Activated CD4-positive, alpha-beta memory T cell treated with anti-CD3 and anti-CD28 coated beads for 36 hours (primary cell): ENCODE results near the gene LPO. TPM values are rescaled to one million over a fixed set of nuclear protein-coding genes. Genes with fewer than 3 reads are reported as not detected.

Source experiments
- CTCF ChIA-PET: fragments of 350-600 bp; sonication (Branson Sonifier 250); formaldehyde crosslinking; loops from one replicate; lab custom pipeline; 2021; ENCODE audit warnings: antibody characterized with exemption, inconsistent platforms; lab: Charles Lee
- POLR2A ChIA-PET: fragments of 350-600 bp; sonication (Branson Sonifier 250); formaldehyde crosslinking; loops from one replicate; lab custom pipeline; 2021; ENCODE audit warnings: antibody characterized with exemption; lab: Charles Lee
- DNase-seq: peaks from one replicate; pipeline ENCODE4 v3.0.0-alpha.2; 2020
- H3K27ac Mint-ChIP-seq: one replicate; pipeline ENCODE4 v1.8.0; 2021; ENCODE audit warnings: mixed read lengths
- H3K27me3 Mint-ChIP-seq: one replicate; pipeline ENCODE4 v1.8.0; 2021; ENCODE audit warnings: mixed read lengths
- H3K36me3 Mint-ChIP-seq: one replicate; pipeline ENCODE4 v1.8.0; 2021; ENCODE audit warnings: mixed read lengths
- H3K4me1 Mint-ChIP-seq: one replicate; pipeline ENCODE4 v1.8.0; 2021; ENCODE audit warnings: low read depth, mixed read lengths
- H3K4me3 Mint-ChIP-seq: one replicate; pipeline ENCODE4 v1.8.0; 2021; ENCODE audit warnings: mild to moderate bottlenecking, mixed read lengths
- H3K9me3 Mint-ChIP-seq: one replicate; pipeline ENCODE4 v1.8.0; 2021; ENCODE audit warnings: mixed read lengths
- intact Hi-C: fragments of 100-400 bp; cut with micrococcal nuclease; formaldehyde crosslinking; loops from one replicate; pipeline ENCODE4 v1.15.1; 2023
- total RNA-seq, 2 experiments: library from RNA; stranded (reverse); gene quantifications; one replicate each; pipeline ENCODE4 v1.2.3, GENCODE V29; 2021

Gene LPO
- total RNA-seq, 2 experiments from 2014 or later: not detected

- no peaks in the 10 kb centered on the region for H3K36me3 Mint-ChIP-seq
- H3K27ac Mint-ChIP-seq: no peak overlapping the region
- peaks cover 13% of the 10 kb centered on the region for H3K4me1 Mint-ChIP-seq
- ChIA-PET CTCF (no interaction called here), POLR2A (no interaction called here)
- H3K27me3 Mint-ChIP-seq: peaks cover 32% of the 10 kb centered on the region
- no peak for DNase-seq
- intact Hi-C loops: no loop called here
- no peaks in the 10 kb centered on the region for H3K9me3 Mint-ChIP-seq
- H3K4me3 Mint-ChIP-seq: no peak overlapping the region
These were observed 8.4 kb downstream of the LPO start for GRCh38 chr17:58246781-58247180.

- no peak for DNase-seq
- H3K9me3 Mint-ChIP-seq: no peaks in the 10 kb centered on the region
- no peak overlapping the region for H3K4me3 Mint-ChIP-seq
- intact Hi-C loops: no loop called here
- no peak overlapping the region for H3K27ac Mint-ChIP-seq
- H3K36me3 Mint-ChIP-seq: no peaks in the 10 kb centered on the region
- peaks cover 28% of the 10 kb centered on the region for H3K27me3 Mint-ChIP-seq
- H3K4me1 Mint-ChIP-seq: peaks cover 13% of the 10 kb centered on the region
- ChIA-PET POLR2A (no interaction called here), CTCF (interaction anchor here (0.6 to 3.8 kb wide), 5 partner anchors 29 to 70 kb away, joined by 3 to 27 read pairs (median 4); partner anchors contain the start of gene MKS1)
These were observed 9.4 kb downstream of the LPO start for GRCh38 chr17:58247511-58248363.

GRCh38 chr17:58248955-58249269 lies 10.5 kb downstream of the LPO start:
- no peaks in the 10 kb centered on the region for H3K9me3 Mint-ChIP-seq
- H3K4me1 Mint-ChIP-seq: peaks cover 13% of the 10 kb centered on the region
- H3K27me3 Mint-ChIP-seq: peaks cover 22% of the 10 kb centered on the region
- ChIA-PET CTCF (interaction anchor here (1.1 to 3.8 kb wide), 18 partner anchors 9 to 239 kb away, joined by 3 to 27 read pairs (median 8); partner anchors contain the start of genes DYNLL2, HSF5, LPO and MKS1), POLR2A (interaction anchor here (1.5 kb wide), 1 partner anchor 30 kb away, joined by 4 read pairs; the partner anchor contains the start of gene MKS1)
- no peak overlapping the region for H3K27ac Mint-ChIP-seq
- no peak for DNase-seq
- intact Hi-C loops: no loop called here
- no peaks in the 10 kb centered on the region for H3K36me3 Mint-ChIP-seq
- no peak overlapping the region for H3K4me3 Mint-ChIP-seq

- Mint-ChIP-seq H3K27ac (no peak overlapping the region), H3K4me1 (peaks cover 13% of the 10 kb centered on the region), H3K9me3 (no peaks in the 10 kb centered on the region), H3K36me3 (no peaks in the 10 kb centered on the region), H3K4me3 (peak overlapping the region; percentile 70), H3K27me3 (peaks cover 18% of the 10 kb centered on the region)
- ChIA-PET CTCF (interaction anchor here (0.7 to 3.8 kb wide), 41 partner anchors 8 to 755 kb away, joined by 3 to 27 read pairs (median 5); partner anchors contain the start of genes DYNLL2, HSF5, LPO and MKS1), POLR2A (interaction anchor here (1.5 kb wide), 1 partner anchor 30 kb away, joined by 4 read pairs; the partner anchor contains the start of gene MKS1)
- DNase-seq: peak; percentile 83
- intact Hi-C loops: no loop called here
These were observed 11.1 kb downstream of the LPO start for GRCh38 chr17:58249270-58250133.

GRCh38 chr17:58250344-58251011 lies 12.1 kb downstream of the LPO start:
- POLR2A ChIA-PET: interaction anchor here (1.5 kb wide), 1 partner anchor 31 kb away, joined by 4 read pairs; the partner anchor contains the start of gene MKS1
- intact Hi-C loops: no loop called here

GRCh38 chr17:58252141-58252540 lies 13.8 kb downstream of the LPO start:
- Mint-ChIP-seq H3K36me3 (no peaks in the 10 kb centered on the region), H3K27me3 (peaks cover 19% of the 10 kb centered on the region), H3K4me1 (peaks cover 13% of the 10 kb centered on the region), H3K4me3 (no peak overlapping the region), H3K27ac (no peak overlapping the region), H3K9me3 (no peaks in the 10 kb centered on the region)
- DNase-seq: no peak
- intact Hi-C loops: no loop called here
- ChIA-PET CTCF (interaction anchor here (1.0 kb wide), 1 partner anchor 52 kb away, joined by 3 read pairs; no protein-coding TSS in a partner anchor), POLR2A (no interaction called here)

More at GRCh38 chr17:58250344-58251011, 12.1 kb downstream of the LPO start:
- no peak for DNase-seq
- Mint-ChIP-seq H3K9me3 (no peaks in the 10 kb centered on the region), H3K4me3 (no peak overlapping the region), H3K4me1 (peaks cover 13% of the 10 kb centered on the region), H3K27ac (no peak overlapping the region), H3K27me3 (peaks cover 19% of the 10 kb centered on the region), H3K36me3 (no peaks in the 10 kb centered on the region)
- CTCF ChIA-PET: interaction anchor here (0.7 to 3.8 kb wide), 40 partner anchors 8 to 754 kb away, joined by 3 to 27 read pairs (median 5); partner anchors contain the start of genes DYNLL2, HSF5, LPO and MKS1

GRCh38 chr17:58253082-58253481 lies 14.7 kb downstream of the LPO start:
- intact Hi-C loops: no loop called here
- peaks cover 13% of the 10 kb centered on the region for H3K4me1 Mint-ChIP-seq
- H3K9me3 Mint-ChIP-seq: no peaks in the 10 kb centered on the region
- H3K36me3 Mint-ChIP-seq: no peaks in the 10 kb centered on the region
- no peak overlapping the region for H3K27ac Mint-ChIP-seq
- H3K27me3 Mint-ChIP-seq: peaks cover 21% of the 10 kb centered on the region
- ChIA-PET CTCF (interaction anchor here (1.1 kb wide), 1 partner anchor 165 kb away, joined by 3 read pairs; the partner anchor contains the start of gene RNF43), POLR2A (no interaction called here)
- H3K4me3 Mint-ChIP-seq: no peak overlapping the region
- no peak for DNase-seq

GRCh38 chr17:58254803-58255202 lies 16.4 kb downstream of the LPO start:
- intact Hi-C loops: no loop called here
- Mint-ChIP-seq H3K4me3 (no peak overlapping the region), H3K27me3 (peaks cover 16% of the 10 kb centered on the region), H3K36me3 (no peaks in the 10 kb centered on the region), H3K27ac (no peak overlapping the region), H3K9me3 (no peaks in the 10 kb centered on the region), H3K4me1 (peaks cover 6% of the 10 kb centered on the region)
- ChIA-PET CTCF (interaction anchor here (1.7 kb wide), 1 partner anchor 50 kb away, joined by 4 read pairs; no protein-coding TSS in a partner anchor), POLR2A (no interaction called here)
- DNase-seq: no peak

GRCh38 chr17:58262149-58262548 lies 23.8 kb downstream of the LPO start:
- Mint-ChIP-seq H3K27ac (no peak overlapping the region), H3K9me3 (no peaks in the 10 kb centered on the region), H3K36me3 (no peaks in the 10 kb centered on the region), H3K4me3 (no peak overlapping the region), H3K4me1 (no peaks in the 10 kb centered on the region), H3K27me3 (peaks cover 49% of the 10 kb centered on the region)
- POLR2A ChIA-PET: no interaction called here
- intact Hi-C loops: no loop called here
- DNase-seq: no peak
- CTCF ChIA-PET: interaction anchor here (1.2 kb wide), 1 partner anchor 12 kb away, joined by 3 read pairs; no protein-coding TSS in a partner anchor

GRCh38 chr17:58263773-58264172 lies 25.4 kb downstream of the LPO start:
- no peaks in the 10 kb centered on the region for H3K36me3 Mint-ChIP-seq

GRCh38 chr17:58264407-58265103 lies 26.2 kb downstream of the LPO start:
- Mint-ChIP-seq H3K27ac (no peak overlapping the region), H3K4me1 (no peaks in the 10 kb centered on the region), H3K36me3 (no peaks in the 10 kb centered on the region), H3K4me3 (no peak overlapping the region), H3K27me3 (peaks cover 46% of the 10 kb centered on the region), H3K9me3 (no peaks in the 10 kb centered on the region)
- ChIA-PET CTCF (interaction anchor here (1.7 kb wide), 1 partner anchor 15 kb away, joined by 7 read pairs; no protein-coding TSS in a partner anchor), POLR2A (no interaction called here)
- intact Hi-C loops: no loop called here
- DNase-seq: no peak

More at GRCh38 chr17:58263773-58264172, 25.4 kb downstream of the LPO start:
- ChIA-PET CTCF (interaction anchor here (1.7 kb wide), 1 partner anchor 14 kb away, joined by 7 read pairs; no protein-coding TSS in a partner anchor), POLR2A (no interaction called here)
- peaks cover 46% of the 10 kb centered on the region for H3K27me3 Mint-ChIP-seq
- no peaks in the 10 kb centered on the region for H3K9me3 Mint-ChIP-seq
- no peak overlapping the region for H3K27ac Mint-ChIP-seq
- H3K4me3 Mint-ChIP-seq: no peak overlapping the region
- no peaks in the 10 kb centered on the region for H3K4me1 Mint-ChIP-seq
- intact Hi-C loops: no loop called here
- DNase-seq: no peak
